ENCODE results near the gene UBE2J1. TPM values are rescaled to one million over a fixed set of nuclear protein-coding genes. Genes with fewer than 3 reads are reported as not detected.

UBE2J1 gene
- total RNA-seq, 1 experiment from 2014 or later = 23.3 TPM

DNA sequence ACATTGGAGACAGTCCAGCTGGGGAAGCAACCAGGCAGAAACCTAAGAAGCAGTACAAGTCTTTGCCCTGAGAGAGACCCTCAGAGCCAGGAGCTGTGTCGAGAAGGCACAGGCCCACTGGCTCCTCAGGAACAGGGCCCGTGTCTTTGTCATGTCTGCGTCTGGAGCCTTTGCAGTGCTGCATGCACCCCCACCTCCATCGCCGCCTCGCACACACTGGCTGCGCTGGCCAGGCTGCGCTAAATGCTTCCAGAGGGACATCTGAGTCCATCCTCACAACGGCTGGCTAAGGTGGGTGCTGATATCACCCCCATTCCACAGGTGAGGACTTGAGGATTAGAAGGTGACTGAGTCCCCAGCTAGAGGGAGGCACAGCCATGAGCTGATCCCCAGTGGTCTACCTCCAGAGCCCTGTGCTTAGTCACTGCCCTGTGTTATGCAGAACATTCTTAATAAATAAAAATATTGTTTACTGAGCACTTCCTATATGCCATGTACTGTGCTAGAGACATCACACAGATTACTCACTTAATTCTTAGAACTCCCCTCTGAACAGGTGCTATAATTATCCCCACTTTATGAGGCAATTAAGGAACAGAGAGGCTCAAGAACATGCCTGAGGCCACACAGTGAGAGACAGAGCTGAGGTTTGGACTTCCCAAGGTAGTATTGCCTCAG, 65.0 kb downstream of the UBE2J1 start:
- no peak for TF ChIP-seq EGR1 (IDR thresholded peaks at IDR 0.05; ENCODE audit: low read depth)
- TF ChIP-seq ZNF274 (IDR thresholded peaks at IDR 0.05; ENCODE audit: low read depth, low read length) = no peak
- no peak for TF ChIP-seq TCF7L2 (IDR thresholded peaks at IDR 0.05; ENCODE audit: borderline replicate concordance, extremely low read depth, insufficient read depth, insufficient read length)
- no peak for TF ChIP-seq MAX (IDR thresholded peaks at IDR 0.05)
- no peak for TF ChIP-seq CBX3 (IDR thresholded peaks at IDR 0.05; ENCODE audit: low read depth)
- no peak for TF ChIP-seq ZBTB33 (IDR thresholded peaks at IDR 0.05; ENCODE audit: extremely low read depth, insufficient replicate concordance, low read length)
- no peak for TF ChIP-seq RAD21 (IDR thresholded peaks at IDR 0.05; ENCODE audit: low read depth)
- no peak for TF ChIP-seq POLR2A (IDR thresholded peaks at IDR 0.05; ENCODE audit: borderline replicate concordance, extremely low read depth, insufficient read depth, insufficient read length)
- TF ChIP-seq, protein P1, sequence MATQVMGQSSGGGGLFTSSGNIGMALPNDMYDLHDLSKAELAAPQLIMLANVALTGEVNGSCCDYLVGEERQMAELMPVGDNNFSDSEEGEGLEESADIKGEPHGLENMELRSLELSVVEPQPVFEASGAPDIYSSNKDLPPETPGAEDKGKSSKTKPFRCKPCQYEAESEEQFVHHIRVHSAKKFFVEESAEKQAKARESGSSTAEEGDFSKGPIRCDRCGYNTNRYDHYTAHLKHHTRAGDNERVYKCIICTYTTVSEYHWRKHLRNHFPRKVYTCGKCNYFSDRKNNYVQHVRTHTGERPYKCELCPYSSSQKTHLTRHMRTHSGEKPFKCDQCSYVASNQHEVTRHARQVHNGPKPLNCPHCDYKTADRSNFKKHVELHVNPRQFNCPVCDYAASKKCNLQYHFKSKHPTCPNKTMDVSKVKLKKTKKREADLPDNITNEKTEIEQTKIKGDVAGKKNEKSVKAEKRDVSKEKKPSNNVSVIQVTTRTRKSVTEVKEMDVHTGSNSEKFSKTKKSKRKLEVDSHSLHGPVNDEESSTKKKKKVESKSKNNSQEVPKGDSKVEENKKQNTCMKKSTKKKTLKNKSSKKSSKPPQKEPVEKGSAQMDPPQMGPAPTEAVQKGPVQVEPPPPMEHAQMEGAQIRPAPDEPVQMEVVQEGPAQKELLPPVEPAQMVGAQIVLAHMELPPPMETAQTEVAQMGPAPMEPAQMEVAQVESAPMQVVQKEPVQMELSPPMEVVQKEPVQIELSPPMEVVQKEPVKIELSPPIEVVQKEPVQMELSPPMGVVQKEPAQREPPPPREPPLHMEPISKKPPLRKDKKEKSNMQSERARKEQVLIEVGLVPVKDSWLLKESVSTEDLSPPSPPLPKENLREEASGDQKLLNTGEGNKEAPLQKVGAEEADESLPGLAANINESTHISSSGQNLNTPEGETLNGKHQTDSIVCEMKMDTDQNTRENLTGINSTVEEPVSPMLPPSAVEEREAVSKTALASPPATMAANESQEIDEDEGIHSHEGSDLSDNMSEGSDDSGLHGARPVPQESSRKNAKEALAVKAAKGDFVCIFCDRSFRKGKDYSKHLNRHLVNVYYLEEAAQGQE (IDR thresholded peaks at IDR 0.05; ENCODE audit: low read depth) = no peak
- no peak for TF ChIP-seq ZFX (IDR thresholded peaks at IDR 0.05)
- no peak for TF ChIP-seq SIN3A (IDR thresholded peaks at IDR 0.05; ENCODE audit: low read depth)
- no peak for TF ChIP-seq EZH2phosphoT487 (IDR thresholded peaks at IDR 0.05; ENCODE audit: borderline replicate concordance)
- TF ChIP-seq YY1 (IDR thresholded peaks at IDR 0.05; ENCODE audit: extremely low read depth, insufficient replicate concordance, low read depth, low read length) = no peak
- TF ChIP-seq, protein P2, sequence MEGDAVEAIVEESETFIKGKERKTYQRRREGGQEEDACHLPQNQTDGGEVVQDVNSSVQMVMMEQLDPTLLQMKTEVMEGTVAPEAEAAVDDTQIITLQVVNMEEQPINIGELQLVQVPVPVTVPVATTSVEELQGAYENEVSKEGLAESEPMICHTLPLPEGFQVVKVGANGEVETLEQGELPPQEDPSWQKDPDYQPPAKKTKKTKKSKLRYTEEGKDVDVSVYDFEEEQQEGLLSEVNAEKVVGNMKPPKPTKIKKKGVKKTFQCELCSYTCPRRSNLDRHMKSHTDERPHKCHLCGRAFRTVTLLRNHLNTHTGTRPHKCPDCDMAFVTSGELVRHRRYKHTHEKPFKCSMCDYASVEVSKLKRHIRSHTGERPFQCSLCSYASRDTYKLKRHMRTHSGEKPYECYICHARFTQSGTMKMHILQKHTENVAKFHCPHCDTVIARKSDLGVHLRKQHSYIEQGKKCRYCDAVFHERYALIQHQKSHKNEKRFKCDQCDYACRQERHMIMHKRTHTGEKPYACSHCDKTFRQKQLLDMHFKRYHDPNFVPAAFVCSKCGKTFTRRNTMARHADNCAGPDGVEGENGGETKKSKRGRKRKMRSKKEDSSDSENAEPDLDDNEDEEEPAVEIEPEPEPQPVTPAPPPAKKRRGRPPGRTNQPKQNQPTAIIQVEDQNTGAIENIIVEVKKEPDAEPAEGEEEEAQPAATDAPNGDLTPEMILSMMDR (IDR thresholded peaks at IDR 0.05 in 2 of 3, conservative IDR thresholded peaks at IDR 0.05 in 1 of 3; ENCODE audit: borderline replicate concordance in 1 of 3, insufficient read depth in 1 of 3, low read depth in 2 of 3, low read length in 2 of 3) = no peak
- no peak for TF ChIP-seq JUND (IDR thresholded peaks at IDR 0.05)
- TF ChIP-seq FOSL1 (IDR thresholded peaks at IDR 0.05; ENCODE audit: low read depth) = no peak
- TF ChIP-seq CEBPB (IDR thresholded peaks at IDR 0.05; ENCODE audit: low read depth) = no peak
- H2AFZ ChIP-seq (ENCODE audit: low read depth, low read length, poor library complexity, severe bottlenecking) = no peak overlapping the region
- no peak overlapping the region for H3K4me2 ChIP-seq (ENCODE audit: low read length)
- H3K4me1 ChIP-seq (ENCODE audit: control insufficient read depth in 1 of 2, insufficient read depth in 2 of 2, low read length in 2 of 2) = no peaks in the 10 kb centered on the region
- intact Hi-C loops (cut with micrococcal nuclease) = no loop called here
- H3K79me2 ChIP-seq (ENCODE audit: insufficient read depth, low read length) = no peaks in the 10 kb centered on the region
- ChIA-PET POLR2A (no interaction called here), RAD21 (ENCODE audit: low non-redundant PET in 1 of 2, low total read pairs in 2 of 2, uncharacterized antibody in 2 of 2, unreplicated experiment in 2 of 2) (no interaction called here), CTCF (no interaction called here)
- no peaks in the 10 kb centered on the region for H4K20me1 ChIP-seq (ENCODE audit: insufficient read depth)
- DNase-seq (ENCODE audit: low read depth, low spot score) (no peak), ATAC-seq (no peak)
- no TSS peak for BruUV-seq (replicated peaks)
- H3K27me3 ChIP-seq (ENCODE audit: insufficient read depth, low read length) = no peaks in the 10 kb centered on the region
- H3K9me3 ChIP-seq (ENCODE audit: control insufficient read depth in 1 of 2, insufficient read depth in 1 of 2, low read depth in 1 of 2, low read length in 2 of 2) = no peaks in the 10 kb centered on the region
- H3K9me2 ChIP-seq (ENCODE audit: insufficient read depth) = no peaks in the 10 kb centered on the region
- H3K27ac ChIP-seq (ENCODE audit: low read depth, low read length) = no peak overlapping the region
- H3K4me3 ChIP-seq (replicated peaks in 1 of 2; ENCODE audit: low read depth in 1 of 2, low read length in 2 of 2) = no peak overlapping the region
- H3K36me3 ChIP-seq (ENCODE audit: control insufficient read depth in 1 of 2, insufficient read depth in 2 of 2, low read length in 2 of 2) = no peaks in the 10 kb centered on the region
- no peak overlapping the region for H3K9ac ChIP-seq (ENCODE audit: low read length)
